Measurements from ENCODE around the gene PRR15. TPM values are rescaled to one million over a fixed set of nuclear protein-coding genes. Genes with fewer than 3 reads are reported as not detected.

The PRR15 gene
- total RNA-seq, 4 donors from 2014 or later, result 0.54 to 2.7 (median 1.7) TPM

DNA sequence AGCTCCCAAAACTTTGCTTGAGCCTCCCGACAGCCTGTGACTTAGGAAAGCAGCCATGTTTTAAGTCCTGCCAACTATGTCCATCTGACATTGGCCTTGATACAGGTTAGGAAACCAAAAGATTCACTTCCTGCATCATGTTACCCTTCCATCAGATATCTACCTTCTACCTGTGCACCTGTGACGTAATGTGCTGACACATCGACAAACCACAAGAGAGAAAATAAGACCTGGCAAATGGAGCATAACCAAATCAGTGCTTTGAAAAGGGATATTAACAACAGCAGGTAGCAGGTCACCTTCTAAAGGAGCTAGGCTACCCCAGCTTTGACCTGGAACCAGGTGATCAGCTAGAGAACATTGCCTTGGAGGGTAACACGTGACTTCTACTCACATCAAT, 14.8 kb upstream of the PRR15 start:
- no peaks in the 10 kb centered on the region for H3K9me3 ChIP-seq
- H3K4me1 ChIP-seq, result no peaks in the 10 kb centered on the region
- H3K4me3 ChIP-seq (replicated peaks in 1 of 3), result no peak overlapping the region
- intact Hi-C loops (cut with DNase I), result no loop called here
- TF ChIP-seq POLR2A (IDR thresholded peaks at IDR 0.05) (no peak), CTCF (IDR thresholded peaks at IDR 0.05) (no peak)
- H3K27ac ChIP-seq, result no peak overlapping the region
- DNase-seq, result no peak
- no peaks in the 10 kb centered on the region for H3K36me3 ChIP-seq
- WGBS, 2 donors, result 87 to 89% methylated on average over 4 of the region's 4 CpGs
- H3K27me3 ChIP-seq, result no peaks in the 10 kb centered on the region

- no peaks in the 10 kb centered on the region for H3K9me3 ChIP-seq
- H3K4me1 ChIP-seq, result no peaks in the 10 kb centered on the region
- no peak for DNase-seq
- intact Hi-C loops (cut with DNase I), result no loop called here
- H3K27ac ChIP-seq, result no peak overlapping the region
- H3K36me3 ChIP-seq, result no peaks in the 10 kb centered on the region
- no peaks in the 10 kb centered on the region for H3K27me3 ChIP-seq
- no peak overlapping the region for H3K4me3 ChIP-seq (replicated peaks in 1 of 3)
- 93 to 95% methylated on average over 4 of the region's 4 CpGs for WGBS, 2 donors
- TF ChIP-seq POLR2A (IDR thresholded peaks at IDR 0.05) (no peak), CTCF (IDR thresholded peaks at IDR 0.05) (no peak)
Observed at GRCh38 chr7:29552392-29552791, 11.2 kb upstream of the PRR15 start.

DNA sequence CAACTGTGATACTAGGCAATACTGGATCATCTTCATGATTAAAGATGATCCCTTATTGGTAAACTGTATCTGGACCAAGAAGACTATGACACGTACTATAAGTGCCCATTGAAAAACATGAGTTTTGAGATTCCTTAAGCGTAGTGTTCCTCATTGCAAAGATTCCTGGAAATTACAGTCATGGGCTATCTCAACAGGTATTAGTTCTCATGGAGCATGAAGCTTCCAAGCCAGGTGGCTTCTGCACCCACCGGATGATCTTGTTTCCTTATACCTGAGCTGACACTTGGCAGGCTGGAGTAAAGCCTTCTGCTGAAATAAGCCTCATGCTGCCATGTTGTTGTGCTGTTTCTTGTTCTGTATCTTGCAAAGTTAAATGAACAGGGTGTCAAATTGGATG, 8.6 kb upstream of the PRR15 start:
- Histone ChIP-seq H3K4me1 (no peaks in the 10 kb centered on the region), H3K4me3 (replicated peaks in 1 of 3) (no peak overlapping the region), H3K36me3 (no peaks in the 10 kb centered on the region), H3K27ac (no peak overlapping the region), H3K27me3 (no peaks in the 10 kb centered on the region), H3K9me3 (no peaks in the 10 kb centered on the region)
- DNase-seq, result no peak
- intact Hi-C loops (cut with DNase I), result no loop called here
- TF ChIP-seq POLR2A (IDR thresholded peaks at IDR 0.05) (no peak), CTCF (IDR thresholded peaks at IDR 0.05) (no peak)
- WGBS, 2 donors, result 95 to 97% methylated on average over 3 of the region's 3 CpGs

DNA sequence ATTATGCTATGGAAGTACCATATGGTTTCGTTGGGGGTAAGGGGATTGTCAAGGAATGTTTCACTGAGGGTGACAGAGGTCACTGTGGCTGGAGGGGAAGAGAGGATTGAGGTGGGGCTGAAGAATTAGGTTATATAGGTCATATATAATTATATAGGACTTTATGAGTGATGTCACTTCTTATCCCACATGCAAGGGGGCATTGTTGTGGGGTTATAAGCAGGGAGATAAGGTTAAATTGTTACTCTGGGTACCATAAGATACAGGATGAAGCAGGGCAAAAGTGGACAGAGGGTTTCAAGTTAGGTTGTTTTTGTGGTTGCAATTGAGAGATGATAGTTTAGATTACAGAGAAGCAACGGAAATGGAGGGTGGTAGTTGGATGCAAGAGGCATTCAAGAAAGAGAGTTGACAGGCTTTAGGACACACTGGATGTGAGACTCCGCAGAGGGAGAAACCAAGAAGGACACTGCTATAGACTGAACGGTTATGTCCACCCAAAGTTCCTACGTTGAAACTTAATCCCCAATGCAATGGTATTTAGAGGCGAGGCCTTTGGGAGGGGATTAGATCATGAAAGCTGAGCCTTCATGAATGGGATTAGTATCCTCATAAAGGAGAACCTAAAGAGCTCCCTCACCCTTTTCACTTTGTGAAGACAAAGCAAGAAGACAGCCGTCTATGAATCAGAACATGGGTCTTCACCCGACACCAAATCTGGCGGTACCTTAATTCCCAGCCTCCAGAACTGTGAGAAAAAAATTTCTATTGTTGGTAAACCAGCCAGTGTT, 7.0 kb upstream of the PRR15 start:
- H3K4me3 ChIP-seq (replicated peaks in 1 of 3), result no peak overlapping the region
- H3K4me1 ChIP-seq, result no peaks in the 10 kb centered on the region
- H3K36me3 ChIP-seq, result no peaks in the 10 kb centered on the region
- no peaks in the 10 kb centered on the region for H3K27me3 ChIP-seq
- no peak for TF ChIP-seq CTCF (IDR thresholded peaks at IDR 0.05)
- TF ChIP-seq POLR2A (IDR thresholded peaks at IDR 0.05), result no peak
- H3K27ac ChIP-seq, result no peak overlapping the region
- intact Hi-C loops (cut with DNase I), result no loop called here
- WGBS, 2 donors, result 86 to 88% methylated on average over 9 of the region's 9 CpGs
- no peak for DNase-seq
- H3K9me3 ChIP-seq, result no peaks in the 10 kb centered on the region

DNA sequence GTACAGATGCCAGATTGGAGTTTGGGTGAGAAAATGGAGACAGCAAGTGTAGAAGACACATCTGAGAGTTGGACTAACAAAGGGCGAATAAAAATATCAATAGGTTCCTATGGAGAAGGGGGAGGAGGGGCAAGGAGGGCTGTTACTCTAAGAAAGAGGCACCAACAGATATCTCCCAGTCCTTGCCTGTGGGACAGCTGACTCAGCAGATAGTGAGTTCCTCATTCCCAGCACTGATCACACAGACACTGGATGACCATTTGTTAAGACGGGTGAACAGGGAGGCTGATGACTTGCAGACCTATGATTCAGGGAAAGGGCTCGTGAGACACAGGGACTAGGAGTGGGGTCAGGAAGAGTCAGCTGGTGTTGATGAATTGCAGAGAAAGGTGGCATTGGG, 5.7 kb upstream of the PRR15 start:
- Histone ChIP-seq H3K27ac (no peak overlapping the region), H3K4me3 (replicated peaks in 1 of 3) (no peak overlapping the region), H3K36me3 (no peaks in the 10 kb centered on the region), H3K4me1 (peaks cover 0 to under 1% of the 10 kb centered on the region in 2 donors), H3K27me3 (no peaks in the 10 kb centered on the region), H3K9me3 (no peaks in the 10 kb centered on the region)
- 56 to 63% methylated on average over 3 of the region's 3 CpGs for WGBS, 2 donors
- DNase-seq, result no peak
- intact Hi-C loops (cut with DNase I), result no loop called here
- TF ChIP-seq CTCF (IDR thresholded peaks at IDR 0.05) (no peak), POLR2A (IDR thresholded peaks at IDR 0.05) (no peak)
